Stimulated activated CD8-positive, alpha-beta memory T cell treated with anti-CD3 and anti-CD28 coated beads, Interleukin-15, amount 100 ng/mL, for 1 hour (primary cell): Measurements from ENCODE around the gene BABAM2.
"Not testable (repeated sequence)": the region's sequence is repeated elsewhere in the genome, so short reads cannot be mapped to it uniquely, and the experiment has no call there.

Experiments used
- DNase-seq: peaks from one replicate; pipeline ENCODE4 v3.0.0-alpha.2; 2020; ENCODE audit warnings: low read depth

The BABAM2 gene

GRCh38 chr2:27881815-27882583 is 8.5 kb upstream of the BABAM2 start:
- not testable (repeated sequence) for DNase-seq

GRCh38 chr2:27882584-27882922 is 8.0 kb upstream of the BABAM2 start:
- DNase-seq = not testable (repeated sequence)

- no peak for DNase-seq
These were observed 5.9 kb upstream of the BABAM2 start for GRCh38 chr2:27884601-27885000.

GRCh38 chr2:27885234-27885633 is 5.3 kb upstream of the BABAM2 start:
- DNase-seq = no peak

- no peak for DNase-seq
These were observed 4.9 kb upstream of the BABAM2 start for GRCh38 chr2:27885661-27886060.

GRCh38 chr2:27886322-27886721 is 4.2 kb upstream of the BABAM2 start:
- DNase-seq = no peak

- no peak for DNase-seq
These were observed 3.4 kb upstream of the BABAM2 start for GRCh38 chr2:27887111-27887510.

GRCh38 chr2:27887830-27888229 is 2.7 kb upstream of the BABAM2 start:
- DNase-seq = no peak

- no peak for DNase-seq
These were observed 1.7 kb upstream of the BABAM2 start for GRCh38 chr2:27888790-27889189.

GRCh38 chr2:27889774-27890145 is 769 bp upstream of the BABAM2 start:
- DNase-seq = no peak

GRCh38 chr2:27890924-27891672 is 569 bp downstream of the BABAM2 start:
- DNase-seq = peak; percentile 87

GRCh38 chr2:27891673-27892105 is 1.2 kb downstream of the BABAM2 start:
- no peak for DNase-seq

GRCh38 chr2:27893006-27893405 is 2.5 kb downstream of the BABAM2 start:
- no peak for DNase-seq

- no peak for DNase-seq
These were observed 7.2 kb downstream of the BABAM2 start for GRCh38 chr2:27897717-27898116.

- no peak for DNase-seq
These were observed 10.7 kb downstream of the BABAM2 start for GRCh38 chr2:27901234-27901633.

GRCh38 chr2:27902098-27902497 is 11.6 kb downstream of the BABAM2 start:
- DNase-seq = no peak

- DNase-seq = no peak
These were observed 12.5 kb downstream of the BABAM2 start for GRCh38 chr2:27903018-27903417.

- no peak for DNase-seq
These were observed 13.3 kb downstream of the BABAM2 start for GRCh38 chr2:27903649-27904404.

GRCh38 chr2:27904405-27904665 is 13.8 kb downstream of the BABAM2 start:
- DNase-seq = no peak

GRCh38 chr2:27906074-27906473 is 15.5 kb downstream of the BABAM2 start:
- DNase-seq = no peak

GRCh38 chr2:27907547-27907946 is 17.0 kb downstream of the BABAM2 start:
- no peak for DNase-seq

- no peak for DNase-seq
These were observed 19.4 kb downstream of the BABAM2 start for GRCh38 chr2:27909901-27910300.
